Measurements from ENCODE around the gene ADAMTS20. TPM values are rescaled to one million over a fixed set of nuclear protein-coding genes. Genes with fewer than 3 reads are reported as not detected.

The ADAMTS20 gene
- total and polyA plus RNA-seq, 2 donors (not counting 1 experiment from before 2014, with no cell fraction given), result not detected

DNA sequence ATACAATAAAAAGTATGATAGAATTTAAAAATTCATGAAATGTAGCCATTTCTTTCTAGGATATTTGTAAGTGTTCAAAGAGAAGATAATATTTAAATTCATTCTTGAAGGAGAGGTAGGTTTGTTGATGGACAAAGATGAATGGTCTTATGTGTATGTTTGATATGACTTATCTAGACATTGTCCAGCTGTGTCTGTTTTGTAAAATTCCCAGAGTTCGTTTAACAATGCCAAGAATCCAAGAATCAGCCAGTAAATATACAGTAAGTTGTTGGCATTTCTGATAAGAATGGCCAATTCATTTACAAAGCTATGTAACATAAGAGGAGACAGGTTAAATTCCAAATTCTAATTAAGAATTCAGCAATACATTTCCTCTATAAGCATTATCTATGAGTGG, 150.9 kb downstream of the ADAMTS20 start:
- no peak overlapping the region for H2AFZ ChIP-seq (ENCODE audit: low read length)

DNA sequence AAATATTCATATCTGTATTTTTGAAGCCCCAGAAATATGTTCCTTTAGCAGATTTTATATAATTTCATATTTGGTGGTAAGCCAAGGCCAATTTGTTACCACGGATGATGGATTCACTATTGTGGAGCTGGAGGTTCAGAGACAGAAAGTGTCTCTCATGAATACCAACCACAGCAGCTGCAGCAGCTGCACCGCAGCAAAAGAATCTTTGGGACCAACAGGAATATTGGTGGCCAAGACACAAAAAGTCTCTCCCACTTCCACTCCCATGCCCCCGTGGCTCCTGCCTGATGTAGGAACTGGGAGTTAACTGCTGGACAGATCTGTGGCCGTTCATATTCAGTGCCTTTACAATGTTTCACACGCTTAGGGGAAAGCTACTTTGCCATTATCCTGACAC, 155.3 kb downstream of the ADAMTS20 start:
- H3K27ac ChIP-seq (ENCODE audit: insufficient read depth, low read length), result no peak overlapping the region
- no peaks in the 10 kb centered on the region for H3K79me2 ChIP-seq (ENCODE audit: control insufficient read depth, insufficient read depth, low read length)
- no peaks in the 10 kb centered on the region for H3K4me1 ChIP-seq (ENCODE audit: control insufficient read depth, extremely low read depth, insufficient read depth, low read length)
- no peaks in the 10 kb centered on the region for H3K36me3 ChIP-seq (ENCODE audit: control insufficient read depth, insufficient read depth, low read length)
- DNase-seq (ENCODE audit: low read depth in 2 of 2), result no peak
- no peak overlapping the region for H3K9ac ChIP-seq (ENCODE audit: insufficient read depth, low read length)
- H3K9me3 ChIP-seq (ENCODE audit: control insufficient read depth, insufficient read depth, low read depth, low read length), result no peaks in the 10 kb centered on the region
- H4K20me1 ChIP-seq (ENCODE audit: control insufficient read depth, extremely low read depth, insufficient read depth, low read length), result no peaks in the 10 kb centered on the region
- no peak overlapping the region for H3K4me2 ChIP-seq (ENCODE audit: extremely low read depth, insufficient read depth, low read length)
- TF ChIP-seq, protein P1, sequence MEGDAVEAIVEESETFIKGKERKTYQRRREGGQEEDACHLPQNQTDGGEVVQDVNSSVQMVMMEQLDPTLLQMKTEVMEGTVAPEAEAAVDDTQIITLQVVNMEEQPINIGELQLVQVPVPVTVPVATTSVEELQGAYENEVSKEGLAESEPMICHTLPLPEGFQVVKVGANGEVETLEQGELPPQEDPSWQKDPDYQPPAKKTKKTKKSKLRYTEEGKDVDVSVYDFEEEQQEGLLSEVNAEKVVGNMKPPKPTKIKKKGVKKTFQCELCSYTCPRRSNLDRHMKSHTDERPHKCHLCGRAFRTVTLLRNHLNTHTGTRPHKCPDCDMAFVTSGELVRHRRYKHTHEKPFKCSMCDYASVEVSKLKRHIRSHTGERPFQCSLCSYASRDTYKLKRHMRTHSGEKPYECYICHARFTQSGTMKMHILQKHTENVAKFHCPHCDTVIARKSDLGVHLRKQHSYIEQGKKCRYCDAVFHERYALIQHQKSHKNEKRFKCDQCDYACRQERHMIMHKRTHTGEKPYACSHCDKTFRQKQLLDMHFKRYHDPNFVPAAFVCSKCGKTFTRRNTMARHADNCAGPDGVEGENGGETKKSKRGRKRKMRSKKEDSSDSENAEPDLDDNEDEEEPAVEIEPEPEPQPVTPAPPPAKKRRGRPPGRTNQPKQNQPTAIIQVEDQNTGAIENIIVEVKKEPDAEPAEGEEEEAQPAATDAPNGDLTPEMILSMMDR (conservative IDR thresholded peaks at IDR 0.05 in 1 of 2, IDR thresholded peaks at IDR 0.05 in 1 of 2; ENCODE audit: low read depth in 1 of 2, low read length in 2 of 2), result no peak
- no peak for TF ChIP-seq EZH2 (IDR thresholded peaks at IDR 0.05; ENCODE audit: low read length, missing control alignments)
- no peak overlapping the region for H3K4me3 ChIP-seq (replicated peaks in 1 of 4; ENCODE audit: control extremely low read depth in 1 of 4, insufficient read depth in 1 of 4, low read depth in 3 of 4, low read length in 4 of 4)
- H3K27me3 ChIP-seq (ENCODE audit: control insufficient read depth, insufficient read depth, low read length), result no peaks in the 10 kb centered on the region
- H2AFZ ChIP-seq (ENCODE audit: low read length), result no peak overlapping the region

More for the DNA sequence above, 150.9 kb downstream of the ADAMTS20 start:
- Histone ChIP-seq H3K9me3 (ENCODE audit: control insufficient read depth, insufficient read depth, low read depth, low read length) (no peaks in the 10 kb centered on the region), H3K4me2 (ENCODE audit: extremely low read depth, insufficient read depth, low read length) (no peak overlapping the region), H3K27me3 (ENCODE audit: control insufficient read depth, insufficient read depth, low read length) (no peaks in the 10 kb centered on the region), H3K9ac (ENCODE audit: insufficient read depth, low read length) (no peak overlapping the region), H4K20me1 (ENCODE audit: control insufficient read depth, extremely low read depth, insufficient read depth, low read length) (no peaks in the 10 kb centered on the region), H3K4me3 (replicated peaks in 1 of 4; ENCODE audit: control extremely low read depth in 1 of 4, insufficient read depth in 1 of 4, low read depth in 3 of 4, low read length in 4 of 4) (no peak overlapping the region), H3K4me1 (ENCODE audit: control insufficient read depth, extremely low read depth, insufficient read depth, low read length) (no peaks in the 10 kb centered on the region), H3K79me2 (ENCODE audit: control insufficient read depth, insufficient read depth, low read length) (no peaks in the 10 kb centered on the region), H3K36me3 (ENCODE audit: control insufficient read depth, insufficient read depth, low read length) (no peaks in the 10 kb centered on the region), H3K27ac (ENCODE audit: insufficient read depth, low read length) (no peak overlapping the region)
- TF ChIP-seq, protein P1 (conservative IDR thresholded peaks at IDR 0.05 in 1 of 2, IDR thresholded peaks at IDR 0.05 in 1 of 2; ENCODE audit: low read depth in 1 of 2, low read length in 2 of 2), result no peak
- TF ChIP-seq EZH2 (IDR thresholded peaks at IDR 0.05; ENCODE audit: low read length, missing control alignments), result no peak
- no peak for DNase-seq (ENCODE audit: low read depth in 2 of 2)

DNA sequence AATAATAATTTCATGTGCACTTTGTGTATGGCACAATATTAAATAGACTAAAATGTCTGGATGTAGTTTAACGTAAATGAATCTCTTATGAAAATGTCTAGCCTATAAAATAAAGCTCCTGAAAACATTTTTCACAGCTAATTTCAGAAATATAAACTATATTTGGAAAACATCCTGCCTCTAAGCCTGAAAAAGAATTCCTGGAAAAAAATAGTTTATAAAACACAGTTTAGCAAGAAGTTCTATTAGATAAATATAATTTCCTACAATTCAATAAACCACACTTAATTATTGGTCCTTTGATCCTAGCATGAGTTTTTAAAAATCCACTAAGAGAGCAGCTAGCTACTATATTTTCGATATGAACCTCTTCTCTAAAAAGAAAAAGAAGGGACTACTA, 159.9 kb downstream of the ADAMTS20 start:
- Histone ChIP-seq H3K27me3 (ENCODE audit: control insufficient read depth, insufficient read depth, low read length) (no peaks in the 10 kb centered on the region), H3K4me2 (ENCODE audit: extremely low read depth, insufficient read depth, low read length) (no peak overlapping the region), H2AFZ (ENCODE audit: low read length) (no peak overlapping the region), H3K4me3 (replicated peaks in 1 of 4; ENCODE audit: control extremely low read depth in 1 of 4, insufficient read depth in 1 of 4, low read depth in 3 of 4, low read length in 4 of 4) (no peak overlapping the region), H3K79me2 (ENCODE audit: control insufficient read depth, insufficient read depth, low read length) (no peaks in the 10 kb centered on the region), H3K9me3 (ENCODE audit: control insufficient read depth, insufficient read depth, low read depth, low read length) (no peaks in the 10 kb centered on the region), H3K4me1 (ENCODE audit: control insufficient read depth, extremely low read depth, insufficient read depth, low read length) (no peaks in the 10 kb centered on the region), H3K27ac (ENCODE audit: insufficient read depth, low read length) (no peak overlapping the region), H4K20me1 (ENCODE audit: control insufficient read depth, extremely low read depth, insufficient read depth, low read length) (no peaks in the 10 kb centered on the region), H3K9ac (ENCODE audit: insufficient read depth, low read length) (no peak overlapping the region), H3K36me3 (ENCODE audit: control insufficient read depth, insufficient read depth, low read length) (no peaks in the 10 kb centered on the region)
- no peak for DNase-seq (ENCODE audit: low read depth in 2 of 2)
- TF ChIP-seq, protein P1 (conservative IDR thresholded peaks at IDR 0.05 in 1 of 2, IDR thresholded peaks at IDR 0.05 in 1 of 2; ENCODE audit: low read depth in 1 of 2, low read length in 2 of 2), result no peak
- TF ChIP-seq EZH2 (IDR thresholded peaks at IDR 0.05; ENCODE audit: low read length, missing control alignments), result no peak

All from fibroblast of lung (primary cell).